ENCODE measurements around the gene SGIP1.

Gene SGIP1

GRCh38 chr1:66768965-66769364 is 235.0 kb downstream of the SGIP1 start:
- H3K27ac ChIP-seq (ENCODE audit: low read depth, low read length) = no peak overlapping the region
- no peaks in the 10 kb centered on the region for H4K20me1 ChIP-seq (ENCODE audit: control insufficient read depth, insufficient read depth, low read depth, low read length)
- no peak overlapping the region for H3K4me2 ChIP-seq (ENCODE audit: low read length)
- H3K79me2 ChIP-seq (ENCODE audit: control insufficient read depth, low read length) = no peaks in the 10 kb centered on the region
- H3K36me3 ChIP-seq (ENCODE audit: control insufficient read depth, low read length) = no peaks in the 10 kb centered on the region
- no peaks in the 10 kb centered on the region for H3K9me2 ChIP-seq (replicated peaks; ENCODE audit: control insufficient read depth, low read length)
- no peak for TF ChIP-seq CTCF (IDR thresholded peaks at IDR 0.05; ENCODE audit: low read depth, low read length, poor library complexity, severe bottlenecking)
- TF ChIP-seq EZH2phosphoT487 (IDR thresholded peaks at IDR 0.05; ENCODE audit: borderline replicate concordance, low read length) = no peak
- H3K4me3 ChIP-seq (ENCODE audit: low read length) = no peak overlapping the region
- no peaks in the 10 kb centered on the region for H3F3A ChIP-seq (ENCODE audit: control insufficient read depth, insufficient read depth)
- 0 out of 2 replicates have a peak, but pooled peaks cover 3% of the 10 kb centered on the region for H3K4me1 ChIP-seq (ENCODE audit: control insufficient read depth, low read length)
- no peaks in the 10 kb centered on the region; the same call in 1 of the 2 replicates for H3K27me3 ChIP-seq (ENCODE audit: control insufficient read depth, low read length)
- H3K9me3 ChIP-seq (ENCODE audit: control insufficient read depth, insufficient read depth, low read length) = no peaks in the 10 kb centered on the region

GRCh38 chr1:66769512-66770229 is 235.7 kb downstream of the SGIP1 start:
- Histone ChIP-seq H3K4me3 (ENCODE audit: low read length) (no peak overlapping the region), H3K79me2 (ENCODE audit: control insufficient read depth, low read length) (no peaks in the 10 kb centered on the region), H3K9me3 (ENCODE audit: control insufficient read depth, insufficient read depth, low read length) (no peaks in the 10 kb centered on the region), H4K20me1 (ENCODE audit: control insufficient read depth, insufficient read depth, low read depth, low read length) (no peaks in the 10 kb centered on the region), H3K36me3 (ENCODE audit: control insufficient read depth, low read length) (no peaks in the 10 kb centered on the region), H3K9me2 (replicated peaks; ENCODE audit: control insufficient read depth, low read length) (no peaks in the 10 kb centered on the region), H3K4me1 (ENCODE audit: control insufficient read depth, low read length) (0 out of 2 replicates have a peak, but pooled peaks cover 3% of the 10 kb centered on the region), H3F3A (ENCODE audit: control insufficient read depth, insufficient read depth) (no peaks in the 10 kb centered on the region), H3K27me3 (ENCODE audit: control insufficient read depth, low read length) (no peaks in the 10 kb centered on the region; the same call in 1 of the 2 replicates), H3K27ac (ENCODE audit: low read depth, low read length) (no peak overlapping the region), H3K4me2 (ENCODE audit: low read length) (no peak overlapping the region)
- no peak for TF ChIP-seq CTCF (IDR thresholded peaks at IDR 0.05; ENCODE audit: low read depth, low read length, poor library complexity, severe bottlenecking)
- no peak for TF ChIP-seq EZH2phosphoT487 (IDR thresholded peaks at IDR 0.05; ENCODE audit: borderline replicate concordance, low read length)

- H3K36me3 ChIP-seq (ENCODE audit: control insufficient read depth, low read length) = no peaks in the 10 kb centered on the region
- no peaks in the 10 kb centered on the region for H3F3A ChIP-seq (ENCODE audit: control insufficient read depth, insufficient read depth)
- no peak for TF ChIP-seq CTCF (IDR thresholded peaks at IDR 0.05; ENCODE audit: low read depth, low read length, poor library complexity, severe bottlenecking)
- TF ChIP-seq EZH2phosphoT487 (IDR thresholded peaks at IDR 0.05; ENCODE audit: borderline replicate concordance, low read length) = no peak
- no peaks in the 10 kb centered on the region for H3K27me3 ChIP-seq (ENCODE audit: control insufficient read depth, low read length)
- no peaks in the 10 kb centered on the region for H4K20me1 ChIP-seq (ENCODE audit: control insufficient read depth, insufficient read depth, low read depth, low read length)
- H3K4me2 ChIP-seq (ENCODE audit: low read length) = no peak overlapping the region
- no peak overlapping the region for H3K4me3 ChIP-seq (ENCODE audit: low read length)
- H3K79me2 ChIP-seq (ENCODE audit: control insufficient read depth, low read length) = no peaks in the 10 kb centered on the region
- 0 out of 2 replicates have a peak, but pooled peaks cover 1% of the 10 kb centered on the region for H3K4me1 ChIP-seq (ENCODE audit: control insufficient read depth, low read length)
- no peaks in the 10 kb centered on the region for H3K9me3 ChIP-seq (ENCODE audit: control insufficient read depth, insufficient read depth, low read length)
- no peak overlapping the region for H3K27ac ChIP-seq (ENCODE audit: low read depth, low read length)
- no peaks in the 10 kb centered on the region for H3K9me2 ChIP-seq (replicated peaks; ENCODE audit: control insufficient read depth, low read length)
These were observed 236.3 kb downstream of the SGIP1 start for GRCh38 chr1:66770240-66770639.

Data from DOHH2 (cell line).